Cardiac fibroblast (primary cell): Measurements from ENCODE around the gene LAPTM5.

Experiments used
- DNase-seq, 2 donors: peaks; one replicate each; pipeline versions ENCODE4 v3.0.0 to v3.0.0-alpha.2; 2010; ENCODE audit warnings: low read depth in 2 of 2
- H3K4me3 ChIP-seq, 2 donors: replicated peaks in 1 of 2; 1 replicate in 1 of 2; 2 replicates in 1 of 2; pipeline ENCODE4 v1.5.1; 2011; ENCODE audit warnings: low read depth in 2 of 2, low read length in 2 of 2, mild to moderate bottlenecking in 2 of 2, moderate library complexity in 1 of 2
- TF ChIP-seq, protein P1 (sequence below): IDR thresholded peaks from one replicate; pipeline ENCODE4 v1.5.1; 2011; ENCODE audit warnings: low read depth, mild to moderate bottlenecking, low read length, inconsistent platforms

Gene LAPTM5

DNA sequence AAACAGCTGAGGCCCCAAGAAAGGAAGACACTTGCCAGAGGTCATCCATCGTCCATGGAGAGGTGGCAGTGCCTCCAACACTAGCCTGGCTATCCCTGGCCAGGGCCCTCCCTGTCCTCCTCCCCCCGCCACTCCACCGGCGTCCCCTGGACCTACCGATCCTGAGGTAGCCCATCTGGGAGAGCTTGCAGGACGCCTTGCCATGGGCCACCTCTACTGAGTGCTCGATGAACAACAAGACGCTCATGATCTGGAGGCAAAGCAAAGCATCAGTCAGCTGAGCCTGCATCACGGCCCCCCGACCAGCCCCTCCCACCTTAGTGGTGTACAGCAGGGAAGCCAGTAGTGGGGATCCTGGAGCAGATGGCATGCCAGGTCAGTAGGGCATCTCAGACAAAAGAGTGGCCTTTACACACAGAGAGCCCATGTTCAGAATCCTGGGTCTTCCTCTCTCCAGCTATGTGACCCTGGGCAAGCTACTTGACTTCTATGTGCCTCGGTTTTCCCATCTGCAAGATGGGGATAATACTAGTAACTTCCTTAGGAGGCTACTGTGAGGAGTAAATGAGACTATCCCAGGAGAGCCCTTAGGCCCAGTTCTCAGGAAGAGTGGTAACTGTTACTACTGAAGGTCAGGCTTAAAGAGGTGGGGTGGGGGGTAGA lies 15.1 kb downstream of the LAPTM5 start:
- TF ChIP-seq, protein P1, sequence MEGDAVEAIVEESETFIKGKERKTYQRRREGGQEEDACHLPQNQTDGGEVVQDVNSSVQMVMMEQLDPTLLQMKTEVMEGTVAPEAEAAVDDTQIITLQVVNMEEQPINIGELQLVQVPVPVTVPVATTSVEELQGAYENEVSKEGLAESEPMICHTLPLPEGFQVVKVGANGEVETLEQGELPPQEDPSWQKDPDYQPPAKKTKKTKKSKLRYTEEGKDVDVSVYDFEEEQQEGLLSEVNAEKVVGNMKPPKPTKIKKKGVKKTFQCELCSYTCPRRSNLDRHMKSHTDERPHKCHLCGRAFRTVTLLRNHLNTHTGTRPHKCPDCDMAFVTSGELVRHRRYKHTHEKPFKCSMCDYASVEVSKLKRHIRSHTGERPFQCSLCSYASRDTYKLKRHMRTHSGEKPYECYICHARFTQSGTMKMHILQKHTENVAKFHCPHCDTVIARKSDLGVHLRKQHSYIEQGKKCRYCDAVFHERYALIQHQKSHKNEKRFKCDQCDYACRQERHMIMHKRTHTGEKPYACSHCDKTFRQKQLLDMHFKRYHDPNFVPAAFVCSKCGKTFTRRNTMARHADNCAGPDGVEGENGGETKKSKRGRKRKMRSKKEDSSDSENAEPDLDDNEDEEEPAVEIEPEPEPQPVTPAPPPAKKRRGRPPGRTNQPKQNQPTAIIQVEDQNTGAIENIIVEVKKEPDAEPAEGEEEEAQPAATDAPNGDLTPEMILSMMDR = no peak
- DNase-seq = no peak
- H3K4me3 ChIP-seq = no peak overlapping the region

DNA sequence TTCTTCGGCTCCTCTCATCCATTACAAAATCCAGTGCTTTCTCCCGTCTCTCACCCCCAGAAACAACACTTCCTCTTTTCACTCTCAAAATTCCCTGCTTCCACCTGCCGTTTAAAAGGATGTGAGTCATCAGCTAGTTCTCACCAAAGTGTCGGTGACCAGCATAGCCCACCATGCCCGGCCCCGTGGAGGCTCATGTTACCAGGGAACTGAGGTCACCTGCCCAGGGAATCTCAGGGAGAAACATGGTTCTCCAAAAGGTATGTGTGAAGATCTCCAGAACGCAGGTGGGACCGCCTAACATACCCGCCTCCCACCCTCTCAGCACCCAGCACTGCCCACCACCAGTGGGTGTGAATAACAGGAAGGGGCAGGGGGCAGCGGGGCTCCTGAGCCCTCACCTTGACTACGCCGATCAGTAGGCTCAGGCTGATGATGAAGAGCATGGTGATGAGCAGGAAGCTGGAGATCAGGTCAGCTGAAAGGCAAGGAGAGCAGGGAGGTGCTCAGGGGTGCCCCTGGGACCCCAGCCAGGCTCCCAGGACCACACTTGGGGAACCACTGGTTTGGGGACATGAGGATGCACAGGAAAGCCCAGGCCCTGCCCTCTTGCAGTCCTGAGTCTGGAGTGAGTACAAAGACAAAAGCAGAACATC lies 16.2 kb downstream of the LAPTM5 start:
- DNase-seq = no peak
- no peak overlapping the region for H3K4me3 ChIP-seq
- TF ChIP-seq, protein P1 = no peak

DNA sequence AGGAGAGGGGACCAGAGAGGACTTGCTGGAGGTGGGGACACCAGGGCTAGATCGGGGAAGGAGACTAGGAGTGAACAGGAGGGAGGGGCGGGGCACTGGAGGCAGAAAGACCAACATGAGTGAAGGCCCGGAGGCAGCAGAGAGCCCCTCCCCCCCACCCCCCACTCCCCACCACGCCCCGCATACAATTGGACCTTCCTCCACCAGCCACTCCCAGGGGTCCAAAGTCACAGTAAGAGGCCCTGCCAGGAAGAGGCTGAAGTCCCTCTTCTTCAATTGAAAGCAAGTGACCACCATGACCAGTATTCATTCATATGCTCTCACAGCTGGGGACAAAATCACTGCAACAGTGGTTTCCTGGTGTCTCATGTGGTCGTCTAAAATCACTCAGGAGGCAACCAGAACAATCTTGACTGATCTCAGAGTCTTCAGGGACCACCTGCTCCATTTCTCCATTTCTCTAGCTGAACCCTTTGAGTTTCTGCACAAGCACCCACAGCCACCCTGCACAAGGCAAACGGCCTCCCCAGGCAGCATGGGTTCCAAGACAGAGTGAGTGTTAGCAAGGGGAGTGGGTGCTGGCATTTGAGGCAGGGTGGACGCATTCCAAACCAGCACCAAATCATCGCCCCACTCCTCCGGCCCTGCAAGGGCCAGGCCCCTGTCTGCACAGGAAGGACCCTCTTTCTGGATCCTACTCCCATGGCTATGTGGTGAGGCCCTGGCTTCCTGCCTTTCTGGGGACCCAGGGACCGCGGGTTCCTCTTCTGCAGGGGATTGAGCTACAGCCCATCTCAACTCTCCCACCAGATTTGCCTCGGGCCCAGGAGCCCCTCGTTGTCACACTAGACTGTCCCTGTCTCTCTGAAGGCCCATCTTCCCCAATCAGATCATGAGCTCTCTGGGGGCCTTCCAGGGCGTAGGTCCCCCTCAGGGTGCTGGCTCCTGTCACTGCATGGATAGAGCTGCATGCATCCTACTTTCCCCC lies 17.0 kb downstream of the LAPTM5 start:
- DNase-seq = no peak
- TF ChIP-seq, protein P1 = no peak
- no peak overlapping the region for H3K4me3 ChIP-seq

DNA sequence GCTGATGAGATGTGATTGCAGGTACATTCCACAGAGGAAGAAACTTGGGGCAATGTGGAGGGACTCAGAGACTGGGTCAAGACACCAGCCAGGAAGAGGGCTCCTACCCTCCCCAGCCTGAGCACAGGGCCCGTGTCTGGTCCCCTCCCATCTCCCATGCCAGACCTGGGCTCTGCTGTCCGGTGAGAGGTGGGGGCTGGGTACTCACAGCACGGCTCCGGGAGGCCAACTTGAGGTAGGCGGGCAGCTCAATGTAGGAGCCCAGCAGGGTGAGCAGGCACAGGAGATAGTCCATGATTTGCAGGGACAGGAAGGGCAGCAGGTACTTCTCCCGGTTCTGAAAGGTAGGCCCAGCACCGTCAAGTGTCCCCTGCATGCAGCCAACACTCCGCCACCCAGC lies 18.0 kb downstream of the LAPTM5 start:
- H3K4me3 ChIP-seq = no peak overlapping the region
- no peak for DNase-seq
- TF ChIP-seq, protein P1 = no peak

- DNase-seq = no peak
- H3K4me3 ChIP-seq = no peak overlapping the region
- TF ChIP-seq, protein P1 = no peak
These were observed 18.6 kb downstream of the LAPTM5 start for GRCh38 chr1:30738715-30739559.

DNA sequence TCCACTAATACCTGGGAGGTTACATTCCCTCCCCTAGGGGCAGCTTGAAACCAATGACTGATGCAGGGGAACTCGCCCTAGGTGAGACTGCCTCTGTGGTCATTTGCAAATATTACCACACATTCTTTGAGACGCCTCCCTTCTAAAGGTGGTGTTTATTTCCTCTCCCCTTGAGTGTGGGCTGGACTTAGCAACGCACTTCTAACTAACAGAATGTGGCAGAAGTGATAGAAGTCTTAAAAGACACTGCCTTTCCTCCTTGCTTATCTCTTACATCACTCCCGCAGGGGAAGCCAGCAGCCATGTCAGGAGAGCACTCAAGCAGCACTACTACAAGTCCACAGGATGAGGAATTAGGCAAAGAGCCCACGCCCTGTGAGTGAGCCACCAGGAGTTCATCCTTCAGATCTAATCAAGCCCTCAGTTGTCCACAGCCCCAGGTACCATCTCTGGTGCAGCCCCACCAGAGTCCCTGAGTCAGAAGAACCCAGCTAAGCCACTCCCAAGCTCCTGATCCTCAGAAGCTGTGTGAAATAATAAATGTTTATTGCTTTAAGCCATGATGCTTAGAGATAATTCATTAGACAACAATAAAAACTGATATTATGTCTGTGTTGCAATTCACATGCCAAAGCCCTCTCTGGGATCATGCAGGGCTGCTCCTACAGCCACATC lies 19.4 kb downstream of the LAPTM5 start:
- TF ChIP-seq, protein P1 = no peak
- H3K4me3 ChIP-seq = no peak overlapping the region
- no peak for DNase-seq
